HG03432 (cell line): Measurements from ENCODE around the gene MYO5B.

Experiments used
- ATAC-seq: cut with Tn5 transposase; IDR thresholded peaks from one replicate; pipeline ENCODE4 v1.9.1; 2021; ENCODE audit warnings: mild to moderate bottlenecking, moderate library complexity; ENCODE audit not compliant: unreplicated experiment

Gene MYO5B

DNA sequence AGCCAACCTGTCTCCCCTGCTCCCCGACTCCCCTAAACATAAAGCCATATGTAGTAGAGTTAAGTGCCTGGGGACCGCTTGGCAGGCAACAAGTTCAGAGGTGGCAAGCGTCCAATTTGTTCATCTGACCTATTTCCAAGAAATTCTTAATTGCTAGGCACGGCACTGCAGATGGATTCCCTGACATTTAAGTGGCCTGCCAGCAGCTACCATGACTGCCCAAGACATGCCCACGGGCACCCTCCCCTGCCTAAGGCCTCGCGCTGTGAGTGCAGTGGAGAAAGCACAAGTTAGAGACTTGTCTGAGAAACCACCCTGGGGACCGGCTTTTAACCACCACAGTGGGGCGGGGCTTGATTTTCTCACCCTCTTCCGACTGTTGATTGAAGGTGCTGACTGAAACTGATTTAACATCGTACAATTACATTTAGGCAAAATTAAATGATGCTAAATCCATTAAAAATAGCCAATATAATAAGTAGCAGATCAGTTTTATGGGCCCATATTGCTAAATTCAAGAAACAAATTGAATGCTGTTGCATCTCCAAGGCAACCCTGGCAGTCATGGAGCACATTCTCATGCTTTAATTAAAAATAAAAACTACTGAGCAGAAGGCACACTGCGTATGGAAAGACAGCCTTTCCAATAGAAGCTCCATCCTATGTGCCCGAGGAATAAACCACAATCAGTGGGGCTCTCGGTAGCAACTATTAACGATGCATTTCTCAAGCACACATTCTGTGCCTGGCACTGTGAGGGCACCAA lies 218.0 kb downstream of the MYO5B start:
- no peak for ATAC-seq

DNA sequence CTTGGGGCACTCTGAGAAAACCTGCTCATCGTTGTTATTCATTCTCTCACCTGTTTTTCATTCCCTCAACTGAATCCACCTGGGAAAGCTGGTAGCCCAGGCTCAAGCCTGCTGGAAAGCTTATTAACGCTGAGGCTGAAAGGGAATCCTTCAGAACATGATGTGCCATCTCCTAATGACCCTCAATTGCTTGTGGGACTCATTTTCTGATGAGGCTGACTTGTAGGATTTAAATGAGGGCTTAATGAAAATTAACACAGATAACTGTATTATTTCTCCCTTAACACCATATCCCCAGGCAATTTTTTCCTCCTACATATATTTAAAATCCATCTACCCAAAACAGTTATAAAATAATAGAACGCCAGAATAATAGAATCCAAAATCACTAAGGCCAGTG lies 218.9 kb downstream of the MYO5B start:
- no peak for ATAC-seq

DNA sequence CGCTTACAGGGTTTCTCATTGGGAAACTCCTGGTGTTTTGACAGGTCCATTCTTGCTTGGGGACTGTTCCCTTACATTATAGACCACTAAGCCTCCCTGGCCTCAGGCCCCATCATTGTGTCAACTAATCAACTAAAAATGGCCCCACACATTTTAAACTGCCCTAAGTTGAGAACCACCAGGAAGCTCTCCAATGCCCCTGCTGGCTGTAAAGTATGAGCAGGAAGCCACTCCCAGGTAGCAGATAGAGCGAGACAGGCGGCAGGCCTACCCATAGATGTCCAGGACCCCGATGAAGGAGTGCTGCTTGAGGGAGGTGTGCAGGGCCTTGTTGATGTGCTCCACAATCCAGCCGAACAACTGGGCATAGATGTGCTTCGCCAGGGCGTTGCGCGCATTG lies 220.9 kb downstream of the MYO5B start:
- no peak for ATAC-seq

GRCh38 chr18:49973592-49973991 lies 221.4 kb downstream of the MYO5B start:
- ATAC-seq: no peak

GRCh38 chr18:49972535-49972934 lies 222.4 kb downstream of the MYO5B start:
- ATAC-seq: no peak

DNA sequence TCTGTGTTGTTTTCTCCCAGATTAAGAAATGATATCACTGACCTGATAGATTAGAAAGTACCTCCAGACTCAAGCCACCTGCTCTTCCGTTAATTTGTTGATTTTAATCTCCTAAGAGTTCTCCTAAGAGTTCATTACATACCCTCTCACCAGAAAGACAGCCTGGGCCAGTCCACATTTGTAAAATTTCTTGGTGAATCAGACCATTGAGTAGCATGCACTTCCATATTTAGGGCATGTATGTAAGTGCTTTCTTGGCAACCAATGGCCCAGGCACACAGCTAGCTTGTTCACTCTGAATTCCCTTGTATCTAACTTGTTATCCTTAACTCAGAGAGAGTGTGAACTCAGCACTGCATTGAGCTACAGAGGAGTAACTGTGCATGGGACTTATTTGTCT lies 223.5 kb downstream of the MYO5B start:
- ATAC-seq: no peak

- ATAC-seq: peak; percentile 54
Measured at GRCh38 chr18:49970319-49970718, 224.6 kb downstream of the MYO5B start.

GRCh38 chr18:49968644-49969309 lies 226.2 kb downstream of the MYO5B start:
- no peak for ATAC-seq

GRCh38 chr18:49967636-49968313 lies 227.2 kb downstream of the MYO5B start:
- ATAC-seq: no peak

DNA sequence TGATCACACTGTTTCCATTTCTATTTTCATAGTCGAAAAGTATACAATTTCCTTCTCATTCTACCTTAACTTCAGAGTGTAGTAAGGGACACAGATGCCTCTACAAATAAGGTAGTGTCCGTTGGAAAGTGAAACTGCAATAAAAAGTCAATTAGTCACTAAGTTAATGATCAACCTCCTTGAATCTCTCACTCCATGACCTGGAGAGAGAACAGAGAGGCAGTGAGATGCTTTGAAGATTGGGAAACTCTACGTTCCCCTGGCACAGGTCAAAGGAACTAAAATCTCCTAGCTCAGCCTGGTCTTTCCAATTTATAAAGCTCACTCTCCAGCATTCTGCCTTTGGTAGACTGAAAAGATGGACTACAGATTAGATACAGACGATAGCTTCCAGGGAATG lies 227.8 kb downstream of the MYO5B start:
- peak; percentile 80 for ATAC-seq

GRCh38 chr18:49966090-49966489 lies 228.9 kb downstream of the MYO5B start:
- no peak for ATAC-seq

DNA sequence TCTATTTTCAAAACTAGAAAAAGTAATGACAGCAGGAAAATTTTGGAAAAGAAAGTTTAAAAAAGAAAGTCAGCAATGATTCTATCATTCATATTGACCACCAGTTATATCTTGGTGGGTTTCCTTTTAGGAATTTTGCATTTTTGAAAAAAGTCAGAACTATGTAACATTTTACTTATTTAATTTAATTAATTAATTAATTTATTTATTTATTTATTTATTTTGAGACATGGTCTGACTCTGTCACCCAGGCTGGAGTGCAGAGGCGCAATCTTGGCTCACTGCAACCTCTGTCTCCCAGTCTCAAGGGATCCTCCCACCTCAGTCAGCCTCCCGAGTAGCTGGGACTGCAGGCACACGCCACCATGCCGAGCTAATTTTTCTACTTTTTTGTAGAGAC lies 231.7 kb downstream of the MYO5B start:
- no peak for ATAC-seq

DNA sequence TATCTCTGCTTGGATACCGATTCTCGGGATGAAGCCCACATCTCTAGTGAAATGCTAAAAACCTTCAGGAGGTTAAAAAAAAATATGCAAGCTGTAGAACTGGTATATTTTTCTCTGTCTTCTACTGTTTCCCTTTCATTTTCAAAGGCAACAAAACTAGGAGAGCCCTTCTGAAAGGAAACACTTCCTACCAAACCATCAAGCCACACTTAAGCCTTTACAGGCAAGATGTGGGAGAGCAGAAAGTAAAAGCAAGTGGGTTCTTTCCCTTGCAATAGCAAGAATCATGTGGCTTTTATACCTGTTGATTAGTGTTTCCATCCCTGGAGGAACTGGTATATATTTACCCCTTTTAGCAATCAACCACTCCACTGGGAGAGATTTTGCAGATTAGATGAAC lies 233.7 kb downstream of the MYO5B start:
- no peak for ATAC-seq

GRCh38 chr18:49960376-49960775 lies 234.6 kb downstream of the MYO5B start:
- no peak for ATAC-seq

GRCh38 chr18:49959176-49959575 lies 235.8 kb downstream of the MYO5B start:
- ATAC-seq: peak; percentile 71

DNA sequence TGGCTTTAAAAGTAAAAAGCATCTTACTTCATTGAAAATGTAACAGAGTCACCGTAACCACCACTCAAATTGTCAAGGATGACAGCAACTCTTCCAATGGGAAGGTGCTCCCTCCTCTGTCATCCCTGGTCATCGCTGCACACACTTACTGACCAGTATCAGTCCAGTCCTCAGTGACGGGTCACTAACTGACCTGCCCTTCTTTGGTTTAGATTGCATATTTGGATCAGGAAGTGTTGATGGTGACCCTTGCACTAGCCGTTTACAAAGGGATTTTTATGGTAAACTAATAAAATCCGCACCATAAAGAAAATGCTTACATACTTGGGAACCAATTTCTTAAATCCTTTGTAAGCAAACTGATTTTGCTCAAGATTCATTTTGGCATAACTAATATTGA lies 239.7 kb downstream of the MYO5B start:
- no peak for ATAC-seq

DNA sequence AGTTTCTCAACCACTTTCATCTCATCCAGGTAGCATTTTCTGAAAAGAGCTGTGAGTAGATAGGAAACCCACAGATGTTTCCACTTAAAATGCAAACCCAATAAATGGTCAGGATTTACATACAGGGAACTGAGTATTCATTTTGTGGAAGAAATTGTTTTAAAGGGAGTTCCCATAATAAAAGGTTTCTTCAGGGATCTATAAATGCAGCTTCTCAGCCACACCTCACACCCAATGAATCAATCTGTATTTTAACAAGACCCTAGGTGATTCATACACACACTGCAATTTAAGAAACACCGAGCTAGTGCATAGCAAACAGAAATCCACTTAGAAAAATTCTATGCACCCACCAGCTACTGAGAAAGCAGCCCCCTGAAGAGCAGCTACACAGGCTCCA lies 241.6 kb downstream of the MYO5B start:
- ATAC-seq: no peak

DNA sequence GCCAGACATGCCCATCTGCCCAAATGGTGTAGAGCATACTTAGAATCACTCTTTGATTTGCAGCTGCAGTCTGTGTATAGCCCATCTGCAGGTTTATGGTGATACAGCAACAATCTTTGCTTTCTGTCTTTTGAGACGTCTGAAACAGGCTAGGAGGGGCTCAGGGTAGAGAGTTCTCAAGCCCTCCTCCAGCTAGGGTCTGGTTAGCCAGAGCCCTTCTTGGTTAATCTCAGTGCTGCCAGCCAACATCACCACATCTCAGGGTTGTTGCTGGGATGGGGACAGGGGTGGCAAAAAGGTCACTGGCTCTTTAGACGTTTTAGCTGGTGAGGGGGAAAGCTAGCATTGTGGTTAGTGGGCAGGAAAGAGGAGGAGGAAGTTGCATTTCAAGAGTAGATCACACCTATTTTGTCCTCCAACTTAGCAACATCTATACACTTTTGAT lies 245.0 kb downstream of the MYO5B start:
- ATAC-seq: no peak

- no peak for ATAC-seq
Measured at GRCh38 chr18:49948975-49949374, 246.0 kb downstream of the MYO5B start.

DNA sequence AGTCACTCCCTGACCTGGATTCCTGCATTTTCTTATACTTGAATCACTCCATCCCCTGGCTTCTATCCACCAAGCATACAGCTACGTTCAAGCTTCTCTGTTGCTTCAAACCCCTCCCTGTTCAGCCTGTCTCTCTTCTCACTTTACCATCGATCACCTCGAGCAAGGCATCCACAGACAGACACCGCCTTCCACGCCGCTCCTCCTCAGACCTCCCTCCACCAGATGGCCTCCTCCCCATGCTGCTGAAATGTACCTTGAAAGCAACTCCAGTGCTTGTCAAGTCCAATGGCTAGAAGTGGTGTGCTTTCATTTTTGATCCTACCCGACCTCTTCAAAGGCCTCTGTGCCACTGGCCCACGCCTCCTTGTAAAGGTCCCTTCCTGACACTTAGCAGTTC lies 250.3 kb downstream of the MYO5B start:
- ATAC-seq: peak; percentile 49

GRCh38 chr18:49936821-49937220 lies 258.1 kb downstream of the MYO5B start:
- no peak for ATAC-seq

DNA sequence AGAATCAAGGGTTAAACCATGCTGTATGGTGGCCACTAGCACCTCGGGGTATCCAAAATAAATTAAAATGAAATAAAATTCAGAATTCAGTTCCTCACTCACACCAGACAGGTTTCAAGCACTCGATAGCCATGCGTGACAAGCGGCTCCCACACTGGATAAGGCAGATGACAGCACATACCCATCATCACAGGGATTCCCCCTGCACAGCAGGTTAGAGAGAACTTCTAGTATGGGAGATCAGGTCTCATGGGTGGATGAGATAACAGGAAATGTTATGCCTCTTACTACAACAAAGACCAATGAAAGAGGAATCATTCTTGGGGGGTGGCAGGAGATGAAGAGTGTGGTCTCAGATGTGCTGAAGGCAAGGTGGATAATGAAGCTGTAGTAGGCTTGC lies 259.7 kb downstream of the MYO5B start:
- ATAC-seq: no peak
